ENCODE data around the gene CHD2.

CHD2 gene

GRCh38 chr15:92949604-92950249, 49.6 kb downstream of the CHD2 start:
- Histone ChIP-seq H3K4me3 (ENCODE audit: low read length in 2 of 2) (no peak overlapping the region), H3K4me1 (ENCODE audit: control insufficient read depth, insufficient read depth, low read length) (no peaks in the 10 kb centered on the region), H3K27ac (ENCODE audit: low read length) (no peak overlapping the region), H3K36me3 (ENCODE audit: control insufficient read depth in 2 of 2, insufficient read depth in 2 of 2, low read length in 2 of 2) (peaks cover 52 to 72% of the 10 kb centered on the region in 2 donors), H3K27me3 (ENCODE audit: control insufficient read depth in 1 of 2, insufficient read depth in 2 of 2, low read length in 2 of 2) (no peaks in the 10 kb centered on the region), H3K9ac (ENCODE audit: low read length in 2 of 2) (no peak overlapping the region), H3K9me3 (ENCODE audit: control insufficient read depth in 2 of 2, low read length in 2 of 2) (peaks cover 8 to 10% of the 10 kb centered on the region in 2 donors)

- H3K9ac ChIP-seq (ENCODE audit: low read length in 2 of 2): no peak overlapping the region
- H3K4me3 ChIP-seq (ENCODE audit: low read length in 2 of 2): no peak overlapping the region
- H3K27me3 ChIP-seq (ENCODE audit: control insufficient read depth in 1 of 2, insufficient read depth in 2 of 2, low read length in 2 of 2): no peaks in the 10 kb centered on the region
- peaks cover 8 to 10% of the 10 kb centered on the region in 2 donors for H3K9me3 ChIP-seq (ENCODE audit: control insufficient read depth in 2 of 2, low read length in 2 of 2)
- H3K4me1 ChIP-seq (ENCODE audit: control insufficient read depth, insufficient read depth, low read length): no peaks in the 10 kb centered on the region
- no peak overlapping the region for H3K27ac ChIP-seq (ENCODE audit: low read length)
- peaks cover 54 to 72% of the 10 kb centered on the region in 2 donors for H3K36me3 ChIP-seq (ENCODE audit: control insufficient read depth in 2 of 2, insufficient read depth in 2 of 2, low read length in 2 of 2)
Observed at GRCh38 chr15:92951800-92952457, 51.8 kb downstream of the CHD2 start.

GRCh38 chr15:92952458-92952850, 52.3 kb downstream of the CHD2 start:
- H3K27me3 ChIP-seq (ENCODE audit: control insufficient read depth in 1 of 2, insufficient read depth in 2 of 2, low read length in 2 of 2): no peaks in the 10 kb centered on the region
- H3K36me3 ChIP-seq (ENCODE audit: control insufficient read depth in 2 of 2, insufficient read depth in 2 of 2, low read length in 2 of 2): peaks cover 52 to 71% of the 10 kb centered on the region in 2 donors
- H3K9me3 ChIP-seq (ENCODE audit: control insufficient read depth in 2 of 2, low read length in 2 of 2): peaks cover 8 to 10% of the 10 kb centered on the region in 2 donors
- H3K27ac ChIP-seq (ENCODE audit: low read length): no peak overlapping the region
- no peak overlapping the region for H3K4me3 ChIP-seq (ENCODE audit: low read length in 2 of 2)
- no peak overlapping the region for H3K9ac ChIP-seq (ENCODE audit: low read length in 2 of 2)
- H3K4me1 ChIP-seq (ENCODE audit: control insufficient read depth, insufficient read depth, low read length): no peaks in the 10 kb centered on the region

GRCh38 chr15:92953566-92953965, 53.4 kb downstream of the CHD2 start:
- Histone ChIP-seq H3K36me3 (ENCODE audit: control insufficient read depth in 2 of 2, insufficient read depth in 2 of 2, low read length in 2 of 2) (peaks cover 45 to 67% of the 10 kb centered on the region in 2 donors), H3K4me3 (ENCODE audit: low read length in 2 of 2) (no peak overlapping the region), H3K9ac (ENCODE audit: low read length in 2 of 2) (no peak overlapping the region), H3K9me3 (ENCODE audit: control insufficient read depth in 2 of 2, low read length in 2 of 2) (peaks cover 8 to 10% of the 10 kb centered on the region in 2 donors), H3K27me3 (ENCODE audit: control insufficient read depth in 1 of 2, insufficient read depth in 2 of 2, low read length in 2 of 2) (no peaks in the 10 kb centered on the region), H3K4me1 (ENCODE audit: control insufficient read depth, insufficient read depth, low read length) (no peaks in the 10 kb centered on the region), H3K27ac (ENCODE audit: low read length) (no peak overlapping the region)

- no peaks in the 10 kb centered on the region for H3K27me3 ChIP-seq (ENCODE audit: control insufficient read depth in 1 of 2, insufficient read depth in 2 of 2, low read length in 2 of 2)
- no peak overlapping the region for H3K27ac ChIP-seq (ENCODE audit: low read length)
- no peak overlapping the region for H3K4me3 ChIP-seq (ENCODE audit: low read length in 2 of 2)
- peaks cover 44 to 65% of the 10 kb centered on the region in 2 donors for H3K36me3 ChIP-seq (ENCODE audit: control insufficient read depth in 2 of 2, insufficient read depth in 2 of 2, low read length in 2 of 2)
- H3K9me3 ChIP-seq (ENCODE audit: control insufficient read depth in 2 of 2, low read length in 2 of 2): peaks cover 7 to 8% of the 10 kb centered on the region in 2 donors
- no peaks in the 10 kb centered on the region for H3K4me1 ChIP-seq (ENCODE audit: control insufficient read depth, insufficient read depth, low read length)
- no peak overlapping the region for H3K9ac ChIP-seq (ENCODE audit: low read length in 2 of 2)
Observed at GRCh38 chr15:92954002-92954401, 53.9 kb downstream of the CHD2 start.

- H3K4me1 ChIP-seq (ENCODE audit: control insufficient read depth, insufficient read depth, low read length): no peaks in the 10 kb centered on the region
- H3K9ac ChIP-seq (ENCODE audit: low read length in 2 of 2): no peak overlapping the region
- H3K36me3 ChIP-seq (ENCODE audit: control insufficient read depth in 2 of 2, insufficient read depth in 2 of 2, low read length in 2 of 2): peaks cover 38 to 61% of the 10 kb centered on the region in 2 donors
- no peaks in the 10 kb centered on the region for H3K27me3 ChIP-seq (ENCODE audit: control insufficient read depth in 1 of 2, insufficient read depth in 2 of 2, low read length in 2 of 2)
- peaks cover 3 to 4% of the 10 kb centered on the region in 2 donors for H3K9me3 ChIP-seq (ENCODE audit: control insufficient read depth in 2 of 2, low read length in 2 of 2)
- no peak overlapping the region for H3K4me3 ChIP-seq (ENCODE audit: low read length in 2 of 2)
- H3K27ac ChIP-seq (ENCODE audit: low read length): no peak overlapping the region
Observed at GRCh38 chr15:92954578-92954977, 54.5 kb downstream of the CHD2 start.

GRCh38 chr15:92955706-92956105, 55.6 kb downstream of the CHD2 start:
- no peaks in the 10 kb centered on the region for H3K27me3 ChIP-seq (ENCODE audit: control insufficient read depth in 1 of 2, insufficient read depth in 2 of 2, low read length in 2 of 2)
- H3K9ac ChIP-seq (ENCODE audit: low read length in 2 of 2): no peak overlapping the region
- H3K27ac ChIP-seq (ENCODE audit: low read length): no peak overlapping the region
- H3K4me1 ChIP-seq (ENCODE audit: control insufficient read depth, insufficient read depth, low read length): no peaks in the 10 kb centered on the region
- H3K4me3 ChIP-seq (ENCODE audit: low read length in 2 of 2): no peak overlapping the region
- peaks cover 27 to 52% of the 10 kb centered on the region in 2 donors for H3K36me3 ChIP-seq (ENCODE audit: control insufficient read depth in 2 of 2, insufficient read depth in 2 of 2, low read length in 2 of 2)
- H3K9me3 ChIP-seq (ENCODE audit: control insufficient read depth in 2 of 2, low read length in 2 of 2): no peaks in the 10 kb centered on the region

GRCh38 chr15:92958105-92958504, 58.0 kb downstream of the CHD2 start:
- Histone ChIP-seq H3K9me3 (ENCODE audit: control insufficient read depth in 2 of 2, low read length in 2 of 2) (no peaks in the 10 kb centered on the region), H3K36me3 (ENCODE audit: control insufficient read depth in 2 of 2, insufficient read depth in 2 of 2, low read length in 2 of 2) (peaks cover 23 to 48% of the 10 kb centered on the region in 2 donors), H3K4me1 (ENCODE audit: control insufficient read depth, insufficient read depth, low read length) (no peaks in the 10 kb centered on the region), H3K9ac (ENCODE audit: low read length in 2 of 2) (no peak overlapping the region), H3K4me3 (ENCODE audit: low read length in 2 of 2) (no peak overlapping the region), H3K27me3 (ENCODE audit: control insufficient read depth in 1 of 2, insufficient read depth in 2 of 2, low read length in 2 of 2) (no peaks in the 10 kb centered on the region), H3K27ac (ENCODE audit: low read length) (no peak overlapping the region)

GRCh38 chr15:92959219-92959618, 59.1 kb downstream of the CHD2 start:
- Histone ChIP-seq H3K27me3 (ENCODE audit: control insufficient read depth in 1 of 2, insufficient read depth in 2 of 2, low read length in 2 of 2) (no peaks in the 10 kb centered on the region), H3K4me1 (ENCODE audit: control insufficient read depth, insufficient read depth, low read length) (no peaks in the 10 kb centered on the region), H3K9ac (ENCODE audit: low read length in 2 of 2) (no peak overlapping the region), H3K36me3 (ENCODE audit: control insufficient read depth in 2 of 2, insufficient read depth in 2 of 2, low read length in 2 of 2) (peaks cover 23 to 43% of the 10 kb centered on the region in 2 donors), H3K4me3 (ENCODE audit: low read length in 2 of 2) (no peak overlapping the region), H3K9me3 (ENCODE audit: control insufficient read depth in 2 of 2, low read length in 2 of 2) (no peaks in the 10 kb centered on the region), H3K27ac (ENCODE audit: low read length) (no peak overlapping the region)

GRCh38 chr15:92960996-92961681, 61.0 kb downstream of the CHD2 start:
- Histone ChIP-seq H3K4me1 (ENCODE audit: control insufficient read depth, insufficient read depth, low read length) (no peaks in the 10 kb centered on the region), H3K4me3 (ENCODE audit: low read length in 2 of 2) (no peak overlapping the region), H3K27ac (ENCODE audit: low read length) (no peak overlapping the region), H3K27me3 (ENCODE audit: control insufficient read depth in 1 of 2, insufficient read depth in 2 of 2, low read length in 2 of 2) (no peaks in the 10 kb centered on the region), H3K9ac (ENCODE audit: low read length in 2 of 2) (no peak overlapping the region), H3K9me3 (ENCODE audit: control insufficient read depth in 2 of 2, low read length in 2 of 2) (no peaks in the 10 kb centered on the region), H3K36me3 (ENCODE audit: control insufficient read depth in 2 of 2, insufficient read depth in 2 of 2, low read length in 2 of 2) (peaks cover 18 to 31% of the 10 kb centered on the region in 2 donors)
